NCI-H446 treated with DMSO at 0.1 percent for 48 hours (cell line): ENCODE measurements around the gene SHROOM3.
"Not testable (repeated sequence)": the region's sequence is repeated elsewhere in the genome, so short reads cannot be mapped to it uniquely, and the experiment has no call there.

Source experiments
- DNase-seq: peaks from one replicate; lab custom pipeline; 2025; lab: John Stamatoyannopoulos, UW

SHROOM3 gene

DNA sequence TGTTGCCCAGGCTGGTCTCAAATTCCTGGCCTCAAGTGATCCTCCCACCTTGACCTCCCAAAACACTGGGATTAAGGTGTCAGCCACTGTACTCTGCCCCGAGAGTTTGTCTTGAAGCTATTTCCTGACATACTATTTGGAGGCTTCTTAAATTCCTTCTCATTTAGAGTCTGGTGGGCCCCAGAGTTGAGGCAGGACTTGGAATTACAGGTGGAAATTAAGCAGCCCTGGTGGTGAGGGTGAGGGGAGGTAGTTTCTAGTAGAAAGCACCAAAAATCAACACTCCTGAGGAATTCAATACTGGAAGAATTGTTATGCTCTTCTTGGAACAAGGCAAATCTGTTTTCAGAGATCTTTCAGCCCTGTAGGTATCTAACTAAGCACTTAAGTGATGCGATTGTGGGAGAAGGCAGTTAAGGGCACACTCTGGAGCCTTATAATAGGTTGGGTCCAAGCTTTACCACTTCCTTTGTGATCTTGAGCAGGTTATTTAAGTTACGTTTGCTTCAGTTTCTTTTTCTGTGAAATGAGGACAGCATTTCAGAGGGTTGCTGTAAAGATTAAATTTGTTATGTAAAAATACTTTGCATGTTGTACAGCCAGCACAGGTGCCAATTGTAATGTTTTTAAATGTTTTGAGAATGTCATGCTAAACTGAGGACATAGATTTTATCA lies 262.2 kb downstream of the SHROOM3 start:
- DNase-seq, result no peak

DNA sequence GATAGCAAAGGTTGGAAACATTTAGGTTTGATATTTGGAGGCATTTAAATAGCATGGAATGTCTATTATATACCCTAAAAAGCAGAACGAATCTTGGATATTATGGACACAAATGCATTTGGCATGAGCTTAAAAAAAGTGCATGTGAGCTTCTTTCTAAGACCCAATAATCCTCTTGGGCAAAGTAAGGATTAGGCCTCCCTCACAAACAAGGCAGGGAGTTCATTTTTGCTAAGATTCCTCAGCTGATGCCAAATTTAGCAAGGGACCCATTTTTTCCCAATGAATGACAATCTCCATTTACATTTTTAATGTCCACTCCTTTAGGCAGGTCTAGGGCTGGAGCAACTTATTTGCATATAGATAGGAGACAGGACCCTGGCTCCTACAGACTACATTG lies 263.1 kb downstream of the SHROOM3 start:
- no peak for DNase-seq

DNA sequence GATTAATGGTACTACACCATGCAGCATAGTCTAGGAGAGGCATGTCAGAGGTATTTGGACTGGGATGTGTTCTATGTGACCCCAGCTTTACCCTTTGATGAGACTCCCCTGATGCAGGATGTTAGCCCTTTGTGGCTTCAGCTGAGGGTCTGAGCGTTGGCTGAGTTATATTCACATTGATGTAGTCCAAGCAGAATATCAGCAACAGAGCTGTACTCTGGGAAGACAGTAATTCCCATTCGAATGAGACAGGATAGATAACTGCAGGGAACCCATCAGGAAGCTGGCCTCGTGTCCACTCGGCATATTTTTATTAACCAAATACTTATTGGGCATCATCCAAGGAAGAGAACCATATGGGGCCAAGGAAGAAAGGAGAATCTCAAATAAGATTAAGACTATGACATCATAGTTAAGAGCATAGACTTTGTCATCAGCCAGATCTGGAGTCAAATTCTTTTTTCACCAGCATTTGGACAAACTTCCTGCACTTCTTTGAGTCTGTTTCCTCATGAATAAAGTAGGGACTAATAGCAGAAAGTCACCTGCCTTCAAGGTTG lies 264.8 kb downstream of the SHROOM3 start:
- DNase-seq, result no peak

DNA sequence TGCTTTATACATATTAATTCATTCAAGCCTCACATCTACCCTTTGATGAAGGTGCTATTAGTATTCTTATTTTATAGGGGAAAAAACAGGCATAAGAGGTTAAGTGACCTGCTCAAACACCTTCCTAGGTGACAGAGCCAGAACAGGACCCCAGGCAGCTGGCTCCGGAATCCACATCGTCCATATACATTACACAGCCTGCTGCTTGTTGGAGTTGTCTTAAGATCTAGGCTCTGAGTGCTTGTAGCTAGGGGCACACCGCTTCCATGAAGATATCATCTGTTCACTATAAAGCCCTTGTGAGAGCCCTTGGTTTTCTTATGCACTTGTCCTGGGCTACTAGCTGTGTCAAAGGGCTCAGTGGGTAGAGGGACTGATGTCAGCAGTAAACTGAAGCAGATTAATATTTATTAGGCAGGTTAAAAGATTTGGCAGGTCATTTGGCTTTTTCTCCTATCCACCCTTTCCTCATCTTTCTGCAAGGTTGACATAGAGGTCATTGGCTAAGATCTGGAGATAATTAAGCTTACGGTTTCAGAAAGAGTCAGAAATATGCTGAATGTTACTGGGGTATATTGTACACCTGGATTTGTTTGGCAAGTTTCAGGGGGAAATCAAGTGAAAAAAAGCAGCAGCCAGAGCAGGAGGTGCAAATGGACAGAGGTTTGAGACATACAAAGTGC lies 267.6 kb downstream of the SHROOM3 start:
- DNase-seq, result no peak

DNA sequence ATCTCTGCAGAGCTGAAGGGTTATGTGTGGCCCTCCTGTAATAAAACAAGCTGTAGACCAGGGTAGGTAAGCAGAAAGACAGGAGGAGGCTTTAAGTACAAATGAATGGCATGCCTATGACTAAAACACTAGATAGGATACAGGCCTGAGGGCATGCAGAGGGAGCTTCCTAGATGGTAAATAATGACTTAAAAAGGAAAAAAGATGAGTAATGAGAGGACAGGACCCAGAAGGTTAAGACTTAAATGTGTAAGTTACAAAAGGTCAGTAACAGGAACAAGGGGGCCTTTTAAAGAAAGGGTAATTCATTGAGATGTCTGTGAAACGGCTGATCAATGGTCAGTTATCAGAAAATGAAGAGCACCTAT lies 268.1 kb downstream of the SHROOM3 start:
- DNase-seq, result no peak

DNA sequence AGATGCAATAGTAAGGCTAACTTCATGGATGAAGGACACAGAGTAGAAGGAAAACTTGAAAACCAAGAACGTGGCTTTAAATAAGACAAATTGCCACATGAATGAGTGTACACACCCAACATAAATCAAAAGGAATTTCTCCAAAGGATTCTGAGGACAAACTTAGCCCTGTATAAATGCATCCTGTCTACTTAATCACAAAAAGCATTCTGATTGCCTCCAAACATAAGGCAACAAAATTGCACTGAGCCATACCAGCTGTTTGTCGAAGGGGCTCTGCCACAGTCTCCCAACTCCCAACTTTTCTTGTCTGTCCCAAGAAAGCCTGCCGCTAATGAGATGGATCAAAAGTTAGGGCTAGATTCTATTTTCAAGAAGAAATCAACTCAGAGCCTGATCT lies 268.6 kb downstream of the SHROOM3 start:
- no peak for DNase-seq

DNA sequence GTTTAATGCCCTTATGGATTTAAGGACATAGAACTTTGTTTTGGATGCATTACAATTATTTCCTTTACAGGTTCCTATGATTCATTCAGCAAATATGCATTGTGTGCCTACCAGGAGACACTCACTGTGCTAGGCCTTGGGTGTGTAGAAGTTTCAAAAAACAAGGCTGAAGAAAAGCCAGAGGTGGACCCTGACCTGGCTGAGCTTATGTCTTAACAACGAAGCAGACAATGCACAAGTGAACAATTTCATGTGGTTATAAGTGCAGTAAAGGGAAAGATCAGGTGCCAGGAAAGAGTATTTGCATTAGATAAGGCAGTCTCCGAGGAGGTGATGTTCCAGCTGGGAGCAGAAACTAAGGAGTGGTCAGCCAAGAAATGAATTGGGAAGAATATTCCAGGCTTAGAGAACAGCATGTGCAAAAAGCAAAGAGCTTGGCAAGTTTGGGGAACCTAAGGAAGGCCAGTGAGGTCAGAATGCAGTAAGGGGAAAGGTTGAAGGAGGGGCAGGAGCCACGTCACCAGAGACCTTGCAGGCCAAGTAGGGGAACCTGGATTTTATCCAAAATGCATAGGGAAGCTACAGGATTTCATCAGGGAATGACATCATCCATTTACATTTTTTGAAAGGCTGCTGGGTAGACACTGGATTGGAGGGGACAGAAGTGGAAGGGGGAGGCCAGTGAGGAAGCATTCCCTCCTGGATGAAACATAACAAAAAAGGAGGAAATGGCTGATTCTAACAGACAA lies 269.3 kb downstream of the SHROOM3 start:
- peak; percentile 20 for DNase-seq

DNA sequence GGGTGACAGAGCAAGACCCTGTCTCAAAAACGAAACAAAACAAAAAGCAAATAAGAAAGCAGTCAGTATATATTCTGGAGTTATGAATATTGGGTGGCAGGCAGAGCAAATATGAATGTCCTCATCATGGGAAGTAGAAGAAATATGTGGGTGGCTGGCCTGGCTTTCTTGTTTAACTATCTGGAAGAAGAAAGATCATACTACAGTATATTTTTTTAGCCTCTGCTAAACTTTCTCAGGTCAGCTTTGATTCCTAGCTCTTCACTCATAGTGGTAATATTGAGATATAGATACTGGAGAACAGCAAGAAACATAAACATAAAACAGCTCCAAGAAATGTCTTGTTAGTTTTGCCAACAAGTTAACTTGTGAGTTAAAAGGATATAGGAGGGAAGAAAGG lies 270.4 kb downstream of the SHROOM3 start:
- no peak for DNase-seq

DNA sequence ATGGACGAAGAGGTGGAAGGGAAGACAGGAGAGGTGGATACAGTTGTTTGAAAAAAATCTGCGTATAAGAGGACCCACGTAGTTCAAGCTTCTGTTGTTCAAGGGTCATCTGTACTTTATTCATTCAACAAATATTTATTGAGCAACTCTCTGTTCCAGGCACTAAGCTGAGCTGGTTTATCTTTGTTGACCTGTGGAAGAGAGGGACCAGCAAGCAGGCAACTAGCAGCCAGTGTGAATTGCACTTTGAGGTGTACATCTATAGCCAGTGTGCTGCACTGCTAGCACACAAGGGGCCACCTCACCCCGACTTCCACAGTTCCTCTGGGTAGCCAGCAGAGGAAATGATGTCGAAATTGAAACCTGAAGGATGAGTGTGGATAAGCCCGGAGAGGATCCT lies 271.6 kb downstream of the SHROOM3 start:
- no peak for DNase-seq

DNA sequence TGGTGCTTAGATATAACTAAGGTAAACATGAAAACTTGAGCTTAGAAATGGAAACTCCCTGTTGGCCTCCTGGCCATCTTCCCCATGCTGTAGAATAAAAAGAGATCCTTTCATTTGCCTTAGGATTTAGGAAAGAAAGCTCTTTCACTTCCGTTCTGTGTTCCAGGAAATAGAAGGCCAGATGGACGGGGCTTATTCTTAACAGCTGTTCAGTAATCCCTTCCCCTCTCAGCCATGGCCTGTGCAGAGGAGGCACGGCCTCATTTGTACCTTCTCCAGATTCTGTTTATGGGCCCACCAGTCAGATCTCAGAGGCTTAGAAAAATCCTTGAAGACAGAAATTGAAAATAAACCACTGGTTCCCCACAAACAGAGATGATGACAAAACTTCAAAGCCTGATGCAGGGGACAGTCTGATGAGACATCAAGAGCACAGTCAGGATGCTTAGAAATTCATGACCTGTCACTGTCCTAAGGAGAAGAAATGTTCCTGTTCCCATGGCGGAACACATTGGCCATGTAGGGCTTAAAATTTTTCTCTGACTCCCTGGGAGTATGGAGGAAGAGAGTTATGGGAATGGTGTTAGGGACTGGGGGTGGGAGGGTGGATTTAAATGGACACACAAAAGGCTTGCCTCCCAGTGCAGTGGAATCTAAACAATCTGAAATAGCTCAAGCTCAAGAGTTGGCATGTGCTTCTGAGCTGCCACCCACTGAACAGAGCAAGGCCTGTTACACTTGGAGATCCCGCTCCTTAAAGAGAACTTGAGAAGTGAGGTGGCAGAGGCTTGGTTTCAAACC lies 274.1 kb downstream of the SHROOM3 start:
- DNase-seq, result no peak

DNA sequence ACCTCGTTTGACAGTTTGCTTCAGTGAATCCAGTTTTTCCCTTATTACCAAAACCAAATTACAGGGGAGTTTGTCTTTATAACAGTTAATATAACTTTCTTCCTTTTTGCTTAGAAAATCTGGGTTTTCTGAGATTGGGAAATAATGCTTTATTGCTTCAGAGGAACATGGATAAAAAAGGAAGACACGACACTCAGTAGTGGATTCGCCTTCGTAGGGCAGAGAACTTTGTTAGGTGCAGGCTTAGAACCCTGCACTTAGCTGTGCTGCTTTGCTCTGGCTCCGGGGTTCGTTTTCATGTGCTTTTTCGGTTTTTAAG lies 274.7 kb downstream of the SHROOM3 start:
- no peak for DNase-seq

DNA sequence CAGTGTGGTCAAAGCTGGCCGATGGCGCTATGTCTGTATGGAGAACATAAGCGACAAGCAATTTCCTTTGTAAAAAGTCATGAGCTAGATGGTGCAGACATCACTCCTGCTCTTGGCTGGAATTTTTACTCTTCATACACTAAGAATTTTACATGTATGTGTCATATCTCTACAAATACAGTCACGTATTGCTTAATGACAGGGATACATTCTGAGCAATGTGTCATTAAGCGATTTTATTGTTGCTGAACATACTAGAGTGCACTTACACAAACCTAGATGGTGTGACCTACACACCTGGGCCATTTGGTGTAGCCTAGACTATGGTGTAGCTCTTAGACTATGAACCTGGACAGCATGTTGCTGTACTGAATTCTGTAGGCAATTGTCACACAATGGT lies 277.5 kb downstream of the SHROOM3 start:
- DNase-seq, result no peak

DNA sequence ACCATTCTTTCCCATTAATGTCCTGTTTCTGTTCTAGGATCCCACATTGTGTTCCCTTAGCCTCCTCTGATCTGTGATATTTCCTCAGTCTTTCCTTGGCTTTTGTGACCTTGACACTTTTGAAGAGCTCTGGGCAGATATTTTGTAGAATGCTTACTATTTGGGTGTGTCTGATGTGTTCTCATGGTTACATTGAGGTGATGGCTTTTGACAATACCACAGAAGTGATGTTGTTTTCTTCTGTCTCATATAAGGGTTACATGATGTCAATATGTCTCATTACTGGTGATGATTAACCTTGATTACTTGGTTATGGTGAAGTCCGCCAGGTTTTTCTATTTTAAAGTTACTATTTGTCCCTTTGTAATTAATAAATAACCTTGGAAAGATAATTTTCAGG lies 279.2 kb downstream of the SHROOM3 start:
- no peak for DNase-seq

DNA sequence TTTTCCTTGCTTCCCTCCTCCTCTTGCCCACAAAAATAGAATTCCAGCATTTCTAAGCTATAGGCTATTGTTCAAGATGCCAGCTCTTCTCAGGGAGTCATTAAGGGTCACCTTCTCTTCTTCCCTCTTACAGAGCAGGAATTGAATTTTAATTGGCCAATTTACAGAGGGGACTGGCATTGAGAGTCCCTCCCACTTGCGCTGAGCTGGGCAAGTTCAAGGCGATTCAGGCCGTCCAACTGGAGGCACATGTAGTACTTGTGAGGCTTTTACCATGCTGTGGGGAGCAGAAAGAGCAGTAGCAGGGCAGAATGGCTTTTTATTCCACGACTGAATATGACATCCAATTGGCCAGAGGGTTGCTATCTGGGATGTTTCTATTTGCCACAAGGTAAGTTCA lies 281.0 kb downstream of the SHROOM3 start:
- DNase-seq, result no peak

DNA sequence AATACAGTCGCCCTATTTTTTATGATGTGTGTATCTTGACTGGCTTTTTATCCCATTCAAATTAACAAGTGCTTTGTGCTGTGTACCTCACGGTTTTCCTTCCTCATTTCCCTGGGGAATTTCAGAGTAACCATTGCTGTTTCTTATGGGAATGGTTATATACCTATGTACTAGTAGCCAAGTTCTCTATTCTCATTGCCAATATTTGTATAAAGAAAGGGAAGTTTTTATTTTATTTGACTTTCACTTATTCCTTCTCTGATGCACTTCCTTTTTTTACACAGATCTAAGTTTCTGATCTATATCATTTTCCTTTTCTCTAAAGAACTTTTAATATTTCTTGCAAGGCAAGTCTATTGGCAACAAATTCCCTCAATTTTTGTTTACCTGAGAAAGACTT lies 281.6 kb downstream of the SHROOM3 start:
- DNase-seq, result no peak

DNA sequence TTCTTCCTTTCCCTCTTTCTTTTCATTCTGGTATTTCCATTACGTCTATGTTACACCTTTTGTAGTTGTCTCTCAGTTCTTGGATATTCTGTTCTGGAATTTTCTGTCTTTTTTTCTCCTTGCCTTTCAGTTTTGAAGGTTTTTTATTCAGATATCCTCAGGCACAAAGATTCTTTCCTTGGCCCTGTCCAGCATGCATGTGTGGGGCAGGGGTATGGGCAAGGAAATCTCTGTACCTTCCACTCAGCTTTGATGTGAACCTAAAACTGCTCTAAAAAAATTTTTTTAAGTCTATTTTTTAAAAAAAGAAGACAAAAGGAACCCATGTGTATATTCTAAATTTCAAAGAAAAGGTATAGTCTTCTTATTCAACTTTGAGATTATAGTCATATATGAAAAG lies 282.4 kb downstream of the SHROOM3 start:
- no peak for DNase-seq

DNA sequence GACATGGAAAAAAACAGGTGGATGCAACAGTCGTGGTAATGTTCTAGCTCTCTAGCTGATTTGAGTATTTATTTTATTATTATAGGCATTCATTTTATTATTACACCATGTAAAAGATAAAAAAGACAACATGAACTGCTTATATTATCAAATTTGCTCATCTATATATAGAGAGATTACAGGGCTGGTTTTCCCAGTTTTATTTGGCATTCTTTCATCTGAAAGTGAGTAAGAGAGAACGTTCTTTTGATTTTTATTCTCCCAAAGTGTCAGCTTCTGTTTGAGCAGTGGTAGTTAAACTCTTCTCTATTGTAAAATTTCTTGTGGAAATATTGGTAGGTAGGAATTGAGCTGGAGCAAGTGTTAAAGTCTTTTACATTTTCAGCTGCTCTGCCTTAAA lies 283.0 kb downstream of the SHROOM3 start:
- DNase-seq, result no peak

DNA sequence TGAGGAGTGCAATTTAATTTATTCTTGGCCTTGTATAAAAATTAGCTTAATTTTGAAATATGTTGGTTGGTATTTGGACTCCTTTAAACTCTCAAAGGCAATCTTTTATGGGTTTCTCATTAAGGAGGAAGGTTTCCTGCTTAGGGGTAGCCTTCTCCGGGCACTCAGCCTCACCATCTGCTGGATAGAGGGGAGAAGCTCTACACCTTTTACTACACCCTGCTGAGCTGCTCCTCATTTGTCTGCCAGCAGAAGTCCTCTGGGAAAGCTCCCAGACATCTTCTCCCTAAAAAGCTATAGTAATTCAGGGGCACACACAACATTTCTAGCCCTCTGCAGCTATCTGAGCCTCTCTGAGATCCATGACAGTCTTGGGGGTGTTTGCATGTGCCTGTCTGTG lies 283.8 kb downstream of the SHROOM3 start:
- no peak for DNase-seq

DNA sequence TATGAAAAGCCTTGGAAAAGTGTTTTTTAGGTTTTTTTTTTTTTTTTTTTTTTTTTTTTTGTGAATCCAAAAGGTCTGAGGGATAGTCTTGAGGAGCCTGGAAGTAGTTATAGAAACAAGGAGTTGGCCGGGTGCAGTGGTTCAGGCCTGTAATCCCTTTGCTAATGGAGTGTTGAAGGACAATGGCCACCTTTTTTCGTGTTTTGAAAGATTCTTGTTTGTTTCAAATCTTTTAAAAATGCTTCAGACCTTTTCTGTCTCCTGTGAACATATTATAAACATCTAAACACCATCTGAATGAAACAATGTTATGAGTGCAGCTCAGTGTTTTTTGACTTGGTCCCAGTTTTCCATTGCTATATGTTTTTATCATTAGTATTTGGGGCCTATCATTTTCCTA lies 285.1 kb downstream of the SHROOM3 start:
- DNase-seq, result no peak

DNA sequence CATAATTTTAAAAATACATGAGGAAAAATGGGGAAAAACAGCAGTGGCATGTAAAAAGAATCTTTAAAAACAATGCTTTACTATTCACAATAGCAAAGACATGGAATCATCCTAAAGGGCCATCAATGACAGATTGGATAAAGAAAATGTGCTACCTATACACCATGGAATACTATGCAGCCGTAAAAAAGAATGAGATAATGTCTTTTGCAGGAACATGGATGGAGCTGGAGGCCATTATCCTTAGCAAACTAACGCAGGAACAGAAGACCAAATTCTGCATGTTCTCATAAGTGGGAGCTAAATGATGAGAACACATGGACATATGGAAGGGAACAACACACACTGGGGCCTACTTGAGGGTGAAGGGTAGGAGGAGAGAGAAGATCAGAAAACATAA lies 287.1 kb downstream of the SHROOM3 start:
- not testable (repeated sequence) for DNase-seq

DNA sequence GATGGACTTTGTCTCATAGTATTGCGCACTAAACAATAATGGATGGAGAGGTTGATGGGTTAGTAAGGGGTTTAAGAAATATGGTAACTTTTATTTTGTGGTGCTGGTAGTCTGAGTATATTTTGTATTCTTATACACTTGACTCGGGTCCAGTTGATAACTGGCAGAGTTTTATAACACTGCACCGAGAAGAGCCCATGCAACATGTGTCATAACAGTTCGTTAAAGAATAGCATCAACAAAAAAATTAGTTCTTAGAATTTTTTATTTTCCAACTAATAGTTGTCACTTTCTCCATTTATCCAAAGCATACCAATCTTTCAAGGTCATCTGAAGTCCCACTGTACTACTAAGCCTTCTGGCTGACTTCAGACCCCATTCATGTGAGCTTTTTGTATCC lies 287.8 kb downstream of the SHROOM3 start:
- DNase-seq, result no peak

DNA sequence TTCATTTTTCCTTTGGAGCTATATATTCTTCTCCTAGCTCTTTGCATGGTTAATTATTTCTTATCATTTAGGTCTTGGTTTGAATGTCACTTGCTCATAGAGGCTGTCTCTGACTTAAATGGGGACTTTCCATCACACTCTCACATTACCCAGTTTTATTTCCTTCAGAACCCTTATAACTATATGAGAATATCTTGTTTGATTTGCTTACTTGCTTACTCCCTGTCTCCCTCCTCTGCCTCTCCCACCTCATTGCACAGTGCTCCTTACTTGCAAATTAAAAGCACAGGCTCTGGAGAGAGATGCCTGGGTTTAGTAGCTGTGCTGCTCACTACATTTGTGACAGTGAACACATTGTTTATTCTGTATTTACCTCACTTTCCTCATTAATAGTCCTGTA lies 288.3 kb downstream of the SHROOM3 start:
- no peak for DNase-seq
